Kidney epithelial cell (primary cell): Measurements from ENCODE around the gene ARID3A. TPM values are rescaled to one million over a fixed set of nuclear protein-coding genes. Genes with fewer than 3 reads are reported as not detected.
A peak's percentile ranks its signal among the peaks of the same experiment; 100 is the strongest.
"Not testable (repeated sequence)": the region's sequence is repeated elsewhere in the genome, so short reads cannot be mapped to it uniquely, and the experiment has no call there.

Experiments used
- DNase-seq: peaks from one replicate; pipeline ENCODE4 v3.0.0-alpha.2; 2010; ENCODE audit warnings: low read depth
- H3K27me3 ChIP-seq: 2 replicates; pipeline ENCODE4 v1.6.0; 2011; ENCODE audit warnings: low read length; ENCODE audit not compliant: control insufficient read depth, insufficient read depth
- H3K36me3 ChIP-seq: 2 replicates; pipeline ENCODE4 v1.5.1; 2011; ENCODE audit warnings: low read length; ENCODE audit not compliant: control insufficient read depth, insufficient read depth
- H3K4me3 ChIP-seq: 2 replicates; pipeline ENCODE4 v1.5.1; 2011; ENCODE audit warnings: low read depth, mild to moderate bottlenecking, control low read depth, low read length
- CTCF ChIP-seq: IDR thresholded peaks from 2 replicates; pipeline ENCODE4 v1.5.1; 2011; ENCODE audit warnings: mild to moderate bottlenecking, moderate library complexity, low read length, control low read depth, inconsistent platforms; ENCODE audit not compliant: insufficient read depth, poor library complexity, severe bottlenecking
- total RNA-seq: library from RNA; depleted of rRNA; stranded (reverse); fragments of >200 nt; gene quantifications from 2 replicates; pipeline ENCODE4 v1.2.3, GENCODE V29; 2015

The ARID3A gene
- total RNA-seq, 1 donor from 2014 or later: 27.4 TPM

GRCh38 chr19:887072-887471, 38.8 kb upstream of the ARID3A start:
- no peaks in the 10 kb centered on the region for H3K27me3 ChIP-seq
- TF ChIP-seq CTCF: no peak
- H3K4me3 ChIP-seq: no peak overlapping the region
- no peaks in the 10 kb centered on the region for H3K36me3 ChIP-seq
- DNase-seq: no peak

- DNase-seq: no peak
- Histone ChIP-seq H3K4me3 (no peak overlapping the region), H3K27me3 (no peaks in the 10 kb centered on the region), H3K36me3 (no peaks in the 10 kb centered on the region)
- no peak for TF ChIP-seq CTCF
Measured at GRCh38 chr19:887599-887998, 38.2 kb upstream of the ARID3A start.

- H3K4me3 ChIP-seq: no peak overlapping the region
- H3K27me3 ChIP-seq: no peaks in the 10 kb centered on the region
- no peaks in the 10 kb centered on the region for H3K36me3 ChIP-seq
- TF ChIP-seq CTCF: no peak
- no peak for DNase-seq
Measured at GRCh38 chr19:888581-889385, 37.1 kb upstream of the ARID3A start.

GRCh38 chr19:889662-890295, 36.1 kb upstream of the ARID3A start:
- H3K36me3 ChIP-seq: no peaks in the 10 kb centered on the region
- H3K27me3 ChIP-seq: no peaks in the 10 kb centered on the region
- no peak overlapping the region for H3K4me3 ChIP-seq
- no peak for TF ChIP-seq CTCF
- no peak for DNase-seq

GRCh38 chr19:890831-891230, 35.0 kb upstream of the ARID3A start:
- DNase-seq: no peak
- Histone ChIP-seq H3K4me3 (no peak overlapping the region), H3K27me3 (no peaks in the 10 kb centered on the region), H3K36me3 (no peaks in the 10 kb centered on the region)
- no peak for TF ChIP-seq CTCF

- not testable (repeated sequence) for H3K27me3 ChIP-seq, DNase-seq, H3K36me3 ChIP-seq
- H3K4me3 ChIP-seq: peak overlapping the region; percentile 90
Measured at GRCh38 chr19:891421-892200, 34.2 kb upstream of the ARID3A start.
